GM18499 (cell line): ENCODE measurements around the gene MPO.

Experiments
- ATAC-seq: cut with Tn5 transposase; IDR thresholded peaks from one replicate; pipeline ENCODE4 v1.9.1; 2021; ENCODE audit warnings: moderate number of reproducible peaks; ENCODE audit not compliant: insufficient read depth, unreplicated experiment

The MPO gene

DNA sequence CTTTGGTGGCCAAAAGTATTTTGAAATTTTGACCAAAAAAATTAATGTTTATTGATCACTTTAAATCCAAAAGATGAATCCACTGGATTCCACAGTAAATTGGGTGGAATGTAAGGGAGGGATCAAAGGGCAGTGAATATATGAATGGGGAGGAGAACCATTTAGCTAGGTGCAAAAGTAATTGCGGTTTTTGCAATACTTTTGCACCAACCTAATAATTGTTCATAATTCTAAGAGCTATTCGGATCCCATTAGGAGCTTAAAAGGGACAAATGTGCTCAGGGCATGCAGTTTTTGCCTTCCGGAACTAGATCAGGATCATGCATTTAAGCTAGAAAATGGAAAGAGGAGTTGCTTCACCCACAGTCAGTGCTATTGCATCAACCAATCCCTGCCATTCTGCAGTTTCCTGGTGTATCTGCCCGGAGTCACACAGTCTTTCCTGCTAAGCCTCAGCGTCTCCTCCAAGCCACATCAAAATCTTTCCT, 42.5 kb downstream of the MPO start, which contains the start of gene LPO:
LPO (plus strand) TSS at position 438 of the 488 bp plus-strand sequence. CDS start 4,396 bp downstream, outside the sequence.
- no peak for ATAC-seq

DNA sequence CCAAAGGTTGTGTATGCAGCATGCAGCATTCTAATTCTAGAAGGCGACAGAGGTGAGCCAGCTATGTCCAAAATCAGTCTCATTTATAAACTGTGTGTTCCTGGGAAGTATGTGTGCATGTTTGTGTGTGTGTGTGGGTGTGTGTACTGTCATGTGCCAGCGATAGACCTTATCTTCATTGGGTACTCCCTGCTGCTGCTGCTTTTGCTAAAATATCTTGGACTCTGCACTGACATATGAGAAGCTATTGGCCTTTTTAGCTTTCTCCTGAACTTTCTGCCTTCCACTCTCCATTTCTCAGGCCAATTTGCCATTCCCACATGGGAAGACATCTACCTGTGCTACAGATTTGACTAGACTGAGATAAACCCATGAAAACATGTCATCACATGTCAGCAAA, 44.3 kb downstream of the MPO start:
- ATAC-seq: no peak

DNA sequence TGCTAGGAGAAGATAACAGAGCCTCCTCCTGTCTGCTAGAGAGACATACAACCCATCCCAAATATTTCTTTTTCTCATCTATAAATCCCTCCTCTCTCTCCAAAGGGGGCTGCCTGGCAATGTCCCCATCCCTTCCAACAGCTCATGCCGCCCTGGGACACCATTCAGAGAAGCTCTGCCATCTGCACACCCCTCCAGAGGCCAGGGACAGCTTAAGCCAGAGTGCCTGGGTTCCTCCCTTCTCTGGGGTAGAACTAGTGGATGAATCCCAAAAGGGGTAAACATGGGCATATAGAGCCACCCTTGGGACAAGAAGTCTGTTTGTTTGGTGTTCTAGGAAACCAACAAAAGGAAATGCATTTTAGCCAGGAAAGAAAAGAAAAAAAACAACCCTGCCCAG, 44.9 kb downstream of the MPO start:
- no peak for ATAC-seq

DNA sequence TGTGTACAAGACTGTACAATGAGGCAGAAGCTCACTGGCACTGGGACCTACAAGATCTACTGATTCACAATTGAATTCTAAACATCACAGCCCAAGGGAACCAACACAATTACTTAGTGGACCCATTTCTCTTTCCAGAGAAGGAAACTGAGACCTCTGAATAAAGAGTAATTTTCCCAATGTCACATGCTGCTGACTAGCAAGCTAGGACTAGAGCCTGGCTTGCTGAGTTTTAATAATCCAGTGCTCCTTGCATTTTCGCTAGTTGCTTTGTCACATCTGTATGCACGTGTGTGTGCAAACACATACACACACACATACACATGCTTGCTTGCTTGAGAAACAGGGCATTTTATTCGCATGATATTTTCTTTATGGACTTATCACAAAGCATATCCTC, 46.2 kb downstream of the MPO start:
- ATAC-seq: no peak

DNA sequence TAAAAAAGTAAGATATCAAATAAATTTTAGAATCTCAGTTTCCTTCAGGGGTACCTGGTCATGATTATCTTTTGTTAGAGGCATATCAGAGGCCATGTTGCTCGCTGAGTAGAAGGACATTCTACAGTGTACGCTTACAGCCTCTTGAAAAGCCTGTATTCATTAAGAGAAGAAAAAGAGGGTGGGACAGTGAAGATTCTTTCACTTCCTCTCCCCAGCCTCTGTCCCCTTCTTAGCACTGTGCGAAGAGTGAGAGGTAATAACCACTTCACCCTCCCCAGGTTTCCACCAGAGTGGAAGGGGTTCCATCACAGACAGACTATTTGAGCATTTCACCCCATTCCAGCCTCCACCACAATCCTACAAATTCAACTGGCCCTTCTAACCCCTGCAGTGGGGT, 47.2 kb downstream of the MPO start:
- no peak for ATAC-seq

DNA sequence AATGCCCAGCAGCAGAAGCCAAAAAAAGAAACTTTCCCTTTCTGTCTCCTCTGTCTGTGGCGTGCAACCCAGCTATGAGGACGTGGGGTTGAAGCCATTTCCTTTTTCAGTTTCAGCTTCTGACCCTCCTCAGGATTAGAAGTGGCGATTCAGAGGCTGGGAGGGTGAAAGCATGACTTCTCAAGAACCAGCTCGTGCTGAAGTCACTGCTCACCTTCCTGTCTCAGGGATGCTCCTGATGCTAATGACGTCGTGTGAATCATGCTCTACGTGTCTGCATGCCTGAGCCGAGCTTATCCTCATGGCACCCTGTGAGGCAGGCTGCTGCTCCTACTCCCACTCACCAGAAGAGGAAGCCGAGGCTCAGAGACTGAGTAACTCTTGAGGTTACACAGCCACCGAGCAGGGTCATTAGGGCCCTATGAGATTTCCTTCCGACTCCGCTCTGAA, 48.0 kb downstream of the MPO start:
- ATAC-seq: peak; percentile 55

DNA sequence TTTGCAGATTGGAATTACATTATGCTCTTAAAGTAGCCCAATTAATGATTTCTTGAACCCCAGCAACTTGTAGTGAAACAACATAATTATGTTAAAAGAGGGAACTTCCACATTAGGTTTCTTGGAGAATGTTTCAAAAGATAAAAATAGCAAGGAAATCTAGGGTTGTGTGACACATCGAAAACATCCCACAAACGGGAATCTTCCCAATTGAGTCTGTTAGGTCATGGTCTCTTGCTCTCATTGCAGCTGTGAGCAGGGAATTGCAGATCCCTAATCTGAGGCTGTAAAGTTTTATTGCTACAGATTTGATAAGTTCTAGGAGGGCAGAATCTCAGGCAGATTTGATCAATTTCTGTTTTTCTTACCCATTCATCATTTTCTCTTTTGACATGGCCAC, 49.1 kb downstream of the MPO start:
- no peak for ATAC-seq

DNA sequence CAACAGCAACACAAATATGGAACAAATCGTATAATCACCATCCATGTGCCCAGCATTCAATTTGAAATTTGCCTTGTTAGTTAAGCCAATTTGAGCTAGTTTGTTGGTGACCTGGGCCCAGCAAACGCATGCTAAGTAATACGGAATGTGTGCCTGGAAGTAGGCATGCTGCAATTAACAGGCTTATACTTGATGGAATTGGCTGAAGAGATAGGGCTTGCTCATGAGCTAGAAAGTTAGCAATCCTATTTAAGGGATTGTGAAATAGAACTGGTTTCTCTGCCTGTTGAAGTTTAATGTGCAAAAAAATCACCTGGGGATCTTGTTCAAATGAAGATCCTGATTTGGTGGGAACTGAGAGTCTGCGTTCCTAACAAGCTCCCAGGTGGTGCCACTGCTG, 50.9 kb downstream of the MPO start:
- no peak for ATAC-seq

DNA sequence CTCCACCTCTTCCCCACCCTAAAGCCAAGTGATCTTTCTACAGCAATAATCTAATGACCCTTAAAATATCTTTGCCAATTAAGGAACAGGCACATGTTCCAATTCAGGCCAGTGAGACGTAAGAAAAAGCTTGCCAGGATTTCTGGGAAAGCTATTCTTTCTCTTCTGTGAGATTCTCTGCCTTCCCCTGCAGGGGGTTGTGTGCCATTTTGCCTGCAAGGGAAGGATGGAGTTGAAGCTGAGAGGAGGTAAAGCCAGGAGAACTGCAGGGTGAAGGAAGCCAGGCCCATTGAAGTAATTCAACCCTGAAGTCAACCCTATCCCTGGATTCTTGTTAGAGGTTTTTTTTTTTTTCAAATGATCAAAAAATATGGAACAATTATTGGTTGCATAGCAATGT, 51.4 kb downstream of the MPO start:
- no peak for ATAC-seq

DNA sequence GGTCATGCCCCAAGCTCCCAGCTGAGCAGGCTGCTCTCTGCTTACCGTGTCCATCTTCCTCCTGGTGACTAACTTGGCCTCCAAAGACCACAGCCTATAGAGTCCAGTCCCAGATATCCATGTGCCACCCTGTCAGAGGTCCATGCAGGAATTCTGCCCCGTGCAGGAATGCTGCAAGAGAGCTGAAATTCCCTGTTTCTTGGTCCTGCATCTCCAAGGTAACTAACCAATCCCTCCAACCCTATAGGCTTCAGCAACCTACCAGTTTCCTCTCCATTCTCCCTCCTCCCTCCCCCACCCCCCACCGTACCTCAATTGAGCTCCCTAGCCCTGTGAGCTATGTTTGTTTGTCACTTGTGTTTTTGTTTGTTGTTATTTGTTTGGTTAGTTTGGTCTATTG, 52.1 kb downstream of the MPO start:
- no peak for ATAC-seq

DNA sequence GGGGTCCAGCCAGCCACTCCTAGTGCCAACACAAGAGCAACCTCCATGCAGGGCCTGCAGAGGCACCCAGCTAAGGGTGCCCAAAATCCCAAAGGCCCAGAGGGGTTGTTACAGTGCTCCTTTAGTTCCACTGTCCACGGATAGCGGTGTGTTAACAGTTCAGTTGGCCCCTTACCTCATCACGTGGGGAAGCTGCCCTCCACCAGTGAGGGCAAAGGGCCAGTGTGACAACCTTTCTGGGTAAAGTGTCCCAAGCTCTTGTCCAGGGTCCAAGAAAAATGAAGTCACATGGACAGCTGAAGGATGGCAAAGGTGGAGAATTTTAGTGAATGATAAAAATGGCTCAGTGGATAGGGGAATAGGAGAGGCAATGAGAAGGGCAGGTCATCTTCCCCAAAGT, 53.0 kb downstream of the MPO start:
- no peak for ATAC-seq

DNA sequence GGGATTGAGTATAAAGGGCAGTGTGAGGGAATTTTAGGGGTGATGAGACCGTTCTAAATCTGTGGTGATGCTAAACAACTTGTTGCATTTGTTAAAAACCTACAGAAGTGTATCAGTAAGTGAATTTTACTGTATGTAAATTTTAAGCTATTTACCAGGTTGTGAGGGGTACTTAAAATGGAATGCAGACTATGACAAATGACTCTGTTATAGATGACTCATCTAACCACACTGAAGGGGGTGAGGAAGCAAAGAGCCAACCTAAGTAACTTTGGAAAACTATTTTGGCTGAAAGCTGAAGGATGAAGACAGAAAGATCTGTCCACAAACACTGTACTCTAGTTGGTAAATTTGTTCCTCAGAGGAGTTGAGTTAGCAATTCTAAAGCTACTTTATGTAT, 56.4 kb downstream of the MPO start:
- no peak for ATAC-seq
